SK-N-SH (cell line): ENCODE data around the gene DYNLRB1.

Experiments used
- EZH2phosphoT487 ChIP-seq: fragments of 200-600 bp; sonication (generic); IDR thresholded peaks from 2 replicates; pipeline ENCODE4 v1.6.1; 2017; ENCODE audit warnings: low read depth, mixed run types, mild to moderate bottlenecking, antibody characterized with exemption, moderate library complexity, borderline replicate concordance
- FOSL2 ChIP-seq: IDR thresholded peaks from 2 replicates; pipeline ENCODE4 v1.4.0; 2012; ENCODE audit warnings: low read depth, mild to moderate bottlenecking, moderate library complexity, borderline replicate concordance
- GABPA ChIP-seq: IDR thresholded peaks from 2 replicates; pipeline ENCODE4 v1.4.0; 2012; ENCODE audit warnings: low read depth, mild to moderate bottlenecking
- JUND ChIP-seq: IDR thresholded peaks from 2 replicates; pipeline ENCODE4 v1.4.0; 2012
- MAX ChIP-seq: IDR thresholded peaks from 2 replicates; pipeline ENCODE4 v1.4.0; 2012; ENCODE audit warnings: low read depth
- NFIC ChIP-seq: IDR thresholded peaks from 2 replicates; pipeline ENCODE4 v1.4.0; 2012; ENCODE audit warnings: borderline replicate concordance
- RAD21 ChIP-seq: IDR thresholded peaks from 2 replicates; pipeline ENCODE4 v1.6.1; 2012; ENCODE audit warnings: mild to moderate bottlenecking, low read length
- REST ChIP-seq: IDR thresholded peaks from 2 replicates; pipeline ENCODE4 v1.6.1; 2012; ENCODE audit warnings: mild to moderate bottlenecking, low read depth, low read length, moderate library complexity
- YY1 ChIP-seq: IDR thresholded peaks from 2 replicates; pipeline ENCODE4 v1.4.0; 2012; ENCODE audit warnings: low read depth, mild to moderate bottlenecking
- TF ChIP-seq, protein P1 (sequence below): fragments of 200-600 bp; sonication (generic); IDR thresholded peaks from 2 replicates; pipeline ENCODE4 v1.6.1; 2017; ENCODE audit warnings: antibody characterized with exemption, mild to moderate bottlenecking, moderate library complexity
- TF ChIP-seq, protein P2 (sequence below): fragments of 150-350 bp; IDR thresholded peaks from 2 replicates; pipeline ENCODE4 v1.6.1; 2017; ENCODE audit warnings: antibody characterized with exemption, low read length, low read depth, borderline replicate concordance

GRCh38 chr20:34569598-34569997 is 53.4 kb downstream of the DYNLRB1 start:
- TF ChIP-seq JUND = no peak
- TF ChIP-seq, protein P1, sequence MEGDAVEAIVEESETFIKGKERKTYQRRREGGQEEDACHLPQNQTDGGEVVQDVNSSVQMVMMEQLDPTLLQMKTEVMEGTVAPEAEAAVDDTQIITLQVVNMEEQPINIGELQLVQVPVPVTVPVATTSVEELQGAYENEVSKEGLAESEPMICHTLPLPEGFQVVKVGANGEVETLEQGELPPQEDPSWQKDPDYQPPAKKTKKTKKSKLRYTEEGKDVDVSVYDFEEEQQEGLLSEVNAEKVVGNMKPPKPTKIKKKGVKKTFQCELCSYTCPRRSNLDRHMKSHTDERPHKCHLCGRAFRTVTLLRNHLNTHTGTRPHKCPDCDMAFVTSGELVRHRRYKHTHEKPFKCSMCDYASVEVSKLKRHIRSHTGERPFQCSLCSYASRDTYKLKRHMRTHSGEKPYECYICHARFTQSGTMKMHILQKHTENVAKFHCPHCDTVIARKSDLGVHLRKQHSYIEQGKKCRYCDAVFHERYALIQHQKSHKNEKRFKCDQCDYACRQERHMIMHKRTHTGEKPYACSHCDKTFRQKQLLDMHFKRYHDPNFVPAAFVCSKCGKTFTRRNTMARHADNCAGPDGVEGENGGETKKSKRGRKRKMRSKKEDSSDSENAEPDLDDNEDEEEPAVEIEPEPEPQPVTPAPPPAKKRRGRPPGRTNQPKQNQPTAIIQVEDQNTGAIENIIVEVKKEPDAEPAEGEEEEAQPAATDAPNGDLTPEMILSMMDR = no peak
- TF ChIP-seq RAD21 = no peak
- TF ChIP-seq REST = no peak
- no peak for TF ChIP-seq EZH2phosphoT487
- TF ChIP-seq GABPA = no peak
- no peak for TF ChIP-seq YY1
- TF ChIP-seq, protein P2, sequence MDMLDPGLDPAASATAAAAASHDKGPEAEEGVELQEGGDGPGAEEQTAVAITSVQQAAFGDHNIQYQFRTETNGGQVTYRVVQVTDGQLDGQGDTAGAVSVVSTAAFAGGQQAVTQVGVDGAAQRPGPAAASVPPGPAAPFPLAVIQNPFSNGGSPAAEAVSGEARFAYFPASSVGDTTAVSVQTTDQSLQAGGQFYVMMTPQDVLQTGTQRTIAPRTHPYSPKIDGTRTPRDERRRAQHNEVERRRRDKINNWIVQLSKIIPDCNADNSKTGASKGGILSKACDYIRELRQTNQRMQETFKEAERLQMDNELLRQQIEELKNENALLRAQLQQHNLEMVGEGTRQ = no peak
- no peak for TF ChIP-seq MAX
- no peak for TF ChIP-seq FOSL2
- no peak for TF ChIP-seq NFIC
